AG04449 (cell line): ENCODE data around the gene MTX2.

ENCODE experiments used
- CTCF ChIA-PET: fragments of 350-600 bp; formaldehyde crosslinking; extraction: SDS; loops from one replicate; lab custom pipeline; 2021; ENCODE audit warnings: antibody characterized with exemption; lab: Yijun Ruan, JAX
- POLR2A ChIA-PET: fragments of 400-600, 350-600 bp; formaldehyde crosslinking; extraction: SDS; loops from one replicate; lab custom pipeline; 2020; ENCODE audit warnings: antibody characterized with exemption, inconsistent platforms; lab: Yijun Ruan, JAX
- DNase-seq: peaks from one replicate; pipeline ENCODE4 v3.0.0-alpha.2; 2010; ENCODE audit warnings: low read depth, low spot score
- H3K4me3 ChIP-seq: 2 replicates; pipeline ENCODE4 v1.5.1; 2011; ENCODE audit warnings: low read depth, mild to moderate bottlenecking, control low read depth, low read length
- TF ChIP-seq, protein P1 (sequence below): IDR thresholded peaks from one replicate; pipeline ENCODE4 v1.5.1; 2011; ENCODE audit warnings: mild to moderate bottlenecking, moderate library complexity, low read length, control low read depth, inconsistent platforms; ENCODE audit not compliant: insufficient read depth; ENCODE audit errors: missing control alignments

The MTX2 gene

DNA sequence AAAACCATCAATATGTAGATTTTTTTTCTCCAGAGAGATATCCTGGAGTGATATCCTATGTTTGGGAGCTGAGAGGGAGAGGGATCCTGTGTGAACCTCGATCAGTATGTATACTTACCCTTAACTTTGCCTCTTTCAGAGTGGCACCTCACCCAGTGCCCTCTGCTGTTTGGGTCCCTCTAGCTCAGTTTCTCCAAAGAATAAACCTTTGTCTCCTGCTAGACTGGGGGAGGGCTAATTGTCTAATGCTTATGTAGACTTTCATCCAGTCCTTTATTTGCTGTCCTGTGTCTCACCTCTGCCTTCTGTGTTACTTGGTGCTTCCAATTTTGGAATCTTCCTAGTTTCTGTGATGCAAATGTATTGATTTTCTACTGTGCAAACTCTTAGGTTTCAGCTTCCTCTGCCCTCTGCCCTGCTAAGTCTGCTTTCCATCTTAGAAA, 48.4 kb downstream of the MTX2 start:
- TF ChIP-seq, protein P1, sequence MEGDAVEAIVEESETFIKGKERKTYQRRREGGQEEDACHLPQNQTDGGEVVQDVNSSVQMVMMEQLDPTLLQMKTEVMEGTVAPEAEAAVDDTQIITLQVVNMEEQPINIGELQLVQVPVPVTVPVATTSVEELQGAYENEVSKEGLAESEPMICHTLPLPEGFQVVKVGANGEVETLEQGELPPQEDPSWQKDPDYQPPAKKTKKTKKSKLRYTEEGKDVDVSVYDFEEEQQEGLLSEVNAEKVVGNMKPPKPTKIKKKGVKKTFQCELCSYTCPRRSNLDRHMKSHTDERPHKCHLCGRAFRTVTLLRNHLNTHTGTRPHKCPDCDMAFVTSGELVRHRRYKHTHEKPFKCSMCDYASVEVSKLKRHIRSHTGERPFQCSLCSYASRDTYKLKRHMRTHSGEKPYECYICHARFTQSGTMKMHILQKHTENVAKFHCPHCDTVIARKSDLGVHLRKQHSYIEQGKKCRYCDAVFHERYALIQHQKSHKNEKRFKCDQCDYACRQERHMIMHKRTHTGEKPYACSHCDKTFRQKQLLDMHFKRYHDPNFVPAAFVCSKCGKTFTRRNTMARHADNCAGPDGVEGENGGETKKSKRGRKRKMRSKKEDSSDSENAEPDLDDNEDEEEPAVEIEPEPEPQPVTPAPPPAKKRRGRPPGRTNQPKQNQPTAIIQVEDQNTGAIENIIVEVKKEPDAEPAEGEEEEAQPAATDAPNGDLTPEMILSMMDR, result no peak
- ChIA-PET CTCF (no interaction called here), POLR2A (no interaction called here)
- no peak overlapping the region for H3K4me3 ChIP-seq
- DNase-seq, result no peak

DNA sequence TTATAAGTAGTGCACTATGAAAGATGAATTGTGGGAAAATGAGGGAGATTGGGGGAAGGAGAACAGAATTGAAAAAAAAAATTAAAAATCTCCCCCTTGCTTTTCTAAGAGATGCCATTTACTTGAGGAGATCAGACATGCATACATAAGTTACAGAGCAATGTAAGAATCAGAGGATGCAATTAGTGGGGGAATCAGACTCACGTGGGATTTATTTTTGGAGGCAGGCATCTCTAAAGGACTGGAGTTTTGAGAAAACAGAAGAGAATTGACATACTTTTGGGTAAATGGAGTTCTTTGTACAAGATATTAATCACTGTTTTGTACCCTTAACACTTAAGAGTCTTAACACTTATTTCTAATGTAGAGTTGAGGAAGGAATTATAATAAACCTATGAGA, 52.7 kb downstream of the MTX2 start:
- TF ChIP-seq, protein P1, result no peak
- no peak overlapping the region for H3K4me3 ChIP-seq
- CTCF ChIA-PET, result no interaction called here
- DNase-seq, result no peak
- POLR2A ChIA-PET, result no interaction called here

DNA sequence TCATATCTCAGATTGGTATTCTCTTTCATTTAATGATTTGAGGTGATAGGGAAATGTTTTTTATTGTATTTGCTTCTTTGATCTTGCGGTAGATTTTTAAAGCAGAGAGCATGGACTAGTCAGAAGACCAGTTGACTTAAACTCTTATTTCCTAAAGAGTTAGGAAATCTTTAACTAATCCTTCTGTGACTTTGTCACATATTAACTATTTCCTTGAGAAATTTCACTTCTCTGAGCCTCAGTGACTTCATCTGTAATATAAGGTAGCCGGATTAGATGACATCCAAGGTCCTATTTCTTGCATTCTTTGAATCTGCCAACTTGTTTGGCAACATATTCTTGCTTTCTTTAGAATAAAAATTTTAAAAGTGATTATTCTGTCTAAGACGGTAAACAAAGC, 55.6 kb downstream of the MTX2 start:
- DNase-seq, result no peak
- POLR2A ChIA-PET, result no interaction called here
- CTCF ChIA-PET, result no interaction called here

DNA sequence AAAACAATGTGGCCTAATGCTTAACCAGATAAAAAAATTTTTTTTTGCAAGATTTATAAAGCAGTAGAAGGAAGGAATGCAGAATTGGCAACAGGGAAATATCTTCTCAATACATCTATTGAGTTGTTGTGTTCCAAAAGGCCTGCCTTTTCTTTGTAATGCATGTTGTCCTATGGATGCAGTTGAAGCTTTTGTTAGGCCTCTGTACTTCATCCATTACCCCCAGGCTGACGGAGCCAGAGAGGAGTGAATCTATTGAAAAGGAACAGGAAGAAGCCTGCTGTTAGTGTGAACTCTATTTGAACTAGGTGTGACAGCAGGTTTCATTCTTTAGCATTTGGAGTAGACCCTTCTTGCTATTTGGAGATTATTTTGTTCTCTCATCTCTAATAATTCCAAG, 56.5 kb downstream of the MTX2 start:
- no peak overlapping the region for H3K4me3 ChIP-seq
- POLR2A ChIA-PET, result no interaction called here
- DNase-seq, result no peak
- TF ChIP-seq, protein P1, result no peak
- CTCF ChIA-PET, result no interaction called here

More for the DNA sequence above, 55.6 kb downstream of the MTX2 start:
- TF ChIP-seq, protein P1, result no peak
- H3K4me3 ChIP-seq, result no peak overlapping the region

DNA sequence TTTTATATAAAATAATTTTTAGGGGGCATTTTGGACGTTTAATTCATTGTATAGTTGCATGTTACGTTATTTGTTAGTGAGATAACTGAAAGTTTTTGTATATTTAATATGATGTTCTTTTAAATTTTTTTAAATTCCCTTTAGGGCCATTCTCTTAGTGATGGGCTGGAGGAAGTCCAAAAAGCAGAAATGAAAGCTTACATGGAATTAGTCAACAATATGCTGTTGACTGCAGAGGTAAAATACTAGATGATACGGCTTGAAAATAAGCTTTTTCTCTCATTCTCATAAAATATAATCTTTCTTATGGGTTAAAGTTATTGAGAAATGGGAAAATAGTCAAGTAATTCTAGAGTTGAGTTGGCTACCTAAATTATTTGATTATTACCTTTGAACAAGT, 58.9 kb downstream of the MTX2 start:
- no peak for DNase-seq
- TF ChIP-seq, protein P1, result no peak
- CTCF ChIA-PET, result no interaction called here
- POLR2A ChIA-PET, result no interaction called here
- no peak overlapping the region for H3K4me3 ChIP-seq

DNA sequence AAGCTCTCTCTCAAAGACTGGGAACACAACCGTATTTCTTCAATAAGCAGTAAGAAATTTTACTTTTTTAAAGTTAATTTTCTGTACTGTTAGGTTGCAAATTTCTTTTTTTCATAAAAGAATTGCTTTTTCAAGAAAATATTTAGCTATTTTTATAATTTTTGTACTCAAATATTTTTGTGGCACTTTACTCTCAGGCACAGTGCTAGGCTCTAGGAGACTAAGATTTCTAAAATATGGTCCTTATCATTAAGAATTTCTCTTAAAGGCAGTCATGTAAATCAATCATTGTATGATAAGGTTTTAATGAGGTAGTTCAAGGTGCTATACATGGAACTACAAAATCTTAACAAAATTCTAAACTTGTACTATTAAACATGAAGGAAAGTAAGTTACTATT, 61.4 kb downstream of the MTX2 start:
- CTCF ChIA-PET, result no interaction called here

More for the DNA sequence above, 61.4 kb downstream of the MTX2 start:
- no peak for DNase-seq
- POLR2A ChIA-PET, result no interaction called here
- no peak overlapping the region for H3K4me3 ChIP-seq
- TF ChIP-seq, protein P1, result no peak
